GM19035 (cell line): Measurements from ENCODE around the gene SEC63.
"Not testable (repeated sequence)": the region's sequence is repeated elsewhere in the genome, so short reads cannot be mapped to it uniquely, and the experiment has no call there.

ENCODE experiments used
- ATAC-seq: cut with Tn5 transposase; IDR thresholded peaks from one replicate; pipeline ENCODE4 v1.9.1; 2021; ENCODE audit not compliant: unreplicated experiment

SEC63 gene

GRCh38 chr6:107931894-107932293 is 26.1 kb downstream of the SEC63 start:
- ATAC-seq, result no peak

- ATAC-seq, result no peak
Observed at GRCh38 chr6:107928984-107929383, 29.0 kb downstream of the SEC63 start.

GRCh38 chr6:107926697-107927544 is 31.1 kb downstream of the SEC63 start:
- ATAC-seq, result not testable (repeated sequence)

GRCh38 chr6:107917451-107918375 is 40.3 kb downstream of the SEC63 start:
- ATAC-seq, result no peak

- not testable (repeated sequence) for ATAC-seq
Observed at GRCh38 chr6:107916961-107917360, 41.0 kb downstream of the SEC63 start.

- ATAC-seq, result no peak
Observed at GRCh38 chr6:107911692-107912091, 46.3 kb downstream of the SEC63 start.

GRCh38 chr6:107894809-107895396 is 63.1 kb downstream of the SEC63 start:
- no peak for ATAC-seq

- ATAC-seq, result not testable (repeated sequence)
Observed at GRCh38 chr6:107890431-107890830, 67.6 kb downstream of the SEC63 start.

GRCh38 chr6:107885950-107886349 is 72.1 kb downstream of the SEC63 start:
- not testable (repeated sequence) for ATAC-seq

GRCh38 chr6:107879941-107880340 is 78.1 kb downstream of the SEC63 start:
- no peak for ATAC-seq

GRCh38 chr6:107877968-107878367 is 80.0 kb downstream of the SEC63 start:
- ATAC-seq, result no peak

- ATAC-seq, result no peak
Observed at GRCh38 chr6:107871976-107872375, 86.0 kb downstream of the SEC63 start.

GRCh38 chr6:107871512-107871911 is 86.5 kb downstream of the SEC63 start:
- ATAC-seq, result not testable (repeated sequence)

GRCh38 chr6:107871016-107871415 is 87.0 kb downstream of the SEC63 start:
- no peak for ATAC-seq

GRCh38 chr6:107870381-107870780 is 87.6 kb downstream of the SEC63 start:
- ATAC-seq, result no peak

GRCh38 chr6:107869871-107870270 is 88.1 kb downstream of the SEC63 start:
- ATAC-seq, result no peak

- ATAC-seq, result no peak
Observed at GRCh38 chr6:107868867-107869611, 89.0 kb downstream of the SEC63 start.

GRCh38 chr6:107867302-107867615 is 90.7 kb downstream of the SEC63 start:
- ATAC-seq, result no peak

GRCh38 chr6:107866606-107867301 is 91.3 kb downstream of the SEC63 start:
- ATAC-seq, result no peak
